Ishikawa (cell line): ENCODE results near the gene TRIO.

Source experiments
- CEBPB ChIP-seq: IDR thresholded peaks from 2 replicates; pipeline ENCODE4 v1.6.1; 2012
- CREB1 ChIP-seq: IDR thresholded peaks from 2 replicates; pipeline ENCODE4 v1.6.1; 2012; ENCODE audit warnings: low read depth
- EGR1 ChIP-seq: IDR thresholded peaks from 2 replicates; pipeline ENCODE4 v1.6.1; 2012
- EP300 ChIP-seq: IDR thresholded peaks from 2 replicates; pipeline ENCODE4 v1.6.1; 2012; ENCODE audit warnings: borderline replicate concordance
- FOXM1 ChIP-seq: IDR thresholded peaks from 2 replicates; pipeline ENCODE4 v1.6.1; 2012; ENCODE audit warnings: low read depth, borderline replicate concordance
- NFIC ChIP-seq: IDR thresholded peaks from 2 replicates; pipeline ENCODE4 v1.6.1; 2012
- RAD21 ChIP-seq: IDR thresholded peaks from 2 replicates; pipeline ENCODE4 v1.6.1; 2012; ENCODE audit warnings: low read depth
- TAF1 ChIP-seq: IDR thresholded peaks from 2 replicates; pipeline ENCODE4 v1.6.1; 2012; ENCODE audit warnings: low read depth, mild to moderate bottlenecking
- TCF12 ChIP-seq: IDR thresholded peaks from 2 replicates; pipeline ENCODE4 v1.6.1; 2012; ENCODE audit warnings: low read depth
- TEAD4 ChIP-seq: IDR thresholded peaks from 2 replicates; pipeline ENCODE4 v1.6.1; 2012
- YY1 ChIP-seq: IDR thresholded peaks from 2 replicates; pipeline ENCODE4 v1.6.1; 2012; ENCODE audit warnings: low read depth
- ZBTB7A ChIP-seq: IDR thresholded peaks from 2 replicates; pipeline ENCODE4 v1.6.1; 2012; ENCODE audit warnings: low read depth
- TF ChIP-seq, protein P1 (sequence below): IDR thresholded peaks from 2 replicates; pipeline ENCODE4 v1.6.1; 2012; ENCODE audit warnings: low read depth, mild to moderate bottlenecking
- TF ChIP-seq, protein P2 (sequence below): IDR thresholded peaks from 2 replicates; pipeline ENCODE4 v1.6.1; 2012
- TF ChIP-seq, protein P3 (sequence below): IDR thresholded peaks from 2 replicates; pipeline ENCODE4 v1.6.1; 2012

Gene TRIO

GRCh38 chr5:14122089-14122488, 21.1 kb upstream of the TRIO start:
- TF ChIP-seq TCF12, result no peak
- no peak for TF ChIP-seq EGR1
- TF ChIP-seq, protein P1, sequence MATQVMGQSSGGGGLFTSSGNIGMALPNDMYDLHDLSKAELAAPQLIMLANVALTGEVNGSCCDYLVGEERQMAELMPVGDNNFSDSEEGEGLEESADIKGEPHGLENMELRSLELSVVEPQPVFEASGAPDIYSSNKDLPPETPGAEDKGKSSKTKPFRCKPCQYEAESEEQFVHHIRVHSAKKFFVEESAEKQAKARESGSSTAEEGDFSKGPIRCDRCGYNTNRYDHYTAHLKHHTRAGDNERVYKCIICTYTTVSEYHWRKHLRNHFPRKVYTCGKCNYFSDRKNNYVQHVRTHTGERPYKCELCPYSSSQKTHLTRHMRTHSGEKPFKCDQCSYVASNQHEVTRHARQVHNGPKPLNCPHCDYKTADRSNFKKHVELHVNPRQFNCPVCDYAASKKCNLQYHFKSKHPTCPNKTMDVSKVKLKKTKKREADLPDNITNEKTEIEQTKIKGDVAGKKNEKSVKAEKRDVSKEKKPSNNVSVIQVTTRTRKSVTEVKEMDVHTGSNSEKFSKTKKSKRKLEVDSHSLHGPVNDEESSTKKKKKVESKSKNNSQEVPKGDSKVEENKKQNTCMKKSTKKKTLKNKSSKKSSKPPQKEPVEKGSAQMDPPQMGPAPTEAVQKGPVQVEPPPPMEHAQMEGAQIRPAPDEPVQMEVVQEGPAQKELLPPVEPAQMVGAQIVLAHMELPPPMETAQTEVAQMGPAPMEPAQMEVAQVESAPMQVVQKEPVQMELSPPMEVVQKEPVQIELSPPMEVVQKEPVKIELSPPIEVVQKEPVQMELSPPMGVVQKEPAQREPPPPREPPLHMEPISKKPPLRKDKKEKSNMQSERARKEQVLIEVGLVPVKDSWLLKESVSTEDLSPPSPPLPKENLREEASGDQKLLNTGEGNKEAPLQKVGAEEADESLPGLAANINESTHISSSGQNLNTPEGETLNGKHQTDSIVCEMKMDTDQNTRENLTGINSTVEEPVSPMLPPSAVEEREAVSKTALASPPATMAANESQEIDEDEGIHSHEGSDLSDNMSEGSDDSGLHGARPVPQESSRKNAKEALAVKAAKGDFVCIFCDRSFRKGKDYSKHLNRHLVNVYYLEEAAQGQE, result no peak
- no peak for TF ChIP-seq NFIC
- TF ChIP-seq FOXM1, result no peak
- TF ChIP-seq RAD21, result no peak
- TF ChIP-seq CEBPB, result no peak
- TF ChIP-seq, protein P2, sequence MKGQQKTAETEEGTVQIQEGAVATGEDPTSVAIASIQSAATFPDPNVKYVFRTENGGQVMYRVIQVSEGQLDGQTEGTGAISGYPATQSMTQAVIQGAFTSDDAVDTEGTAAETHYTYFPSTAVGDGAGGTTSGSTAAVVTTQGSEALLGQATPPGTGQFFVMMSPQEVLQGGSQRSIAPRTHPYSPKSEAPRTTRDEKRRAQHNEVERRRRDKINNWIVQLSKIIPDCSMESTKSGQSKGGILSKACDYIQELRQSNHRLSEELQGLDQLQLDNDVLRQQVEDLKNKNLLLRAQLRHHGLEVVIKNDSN, result no peak
- TF ChIP-seq TEAD4, result no peak
- TF ChIP-seq EP300, result no peak
- no peak for TF ChIP-seq CREB1
- no peak for TF ChIP-seq TAF1
- no peak for TF ChIP-seq ZBTB7A
- TF ChIP-seq, protein P3, sequence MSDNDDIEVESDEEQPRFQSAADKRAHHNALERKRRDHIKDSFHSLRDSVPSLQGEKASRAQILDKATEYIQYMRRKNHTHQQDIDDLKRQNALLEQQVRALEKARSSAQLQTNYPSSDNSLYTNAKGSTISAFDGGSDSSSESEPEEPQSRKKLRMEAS, result no peak
- TF ChIP-seq YY1, result no peak

GRCh38 chr5:14123551-14123950, 19.6 kb upstream of the TRIO start:
- TF ChIP-seq TCF12 (no peak), CREB1 (no peak), TEAD4 (no peak), FOXM1 (no peak), EP300 (no peak), RAD21 (no peak), YY1 (no peak), CEBPB (no peak), ZBTB7A (no peak), NFIC (no peak), EGR1 (no peak), TAF1 (no peak)
- TF ChIP-seq, protein P3, result no peak
- TF ChIP-seq, protein P1, result no peak
- TF ChIP-seq, protein P2, result no peak

- no peak for TF ChIP-seq RAD21
- TF ChIP-seq NFIC, result no peak
- TF ChIP-seq, protein P3, result no peak
- TF ChIP-seq CREB1, result no peak
- no peak for TF ChIP-seq TCF12
- TF ChIP-seq EP300, result no peak
- no peak for TF ChIP-seq TAF1
- TF ChIP-seq, protein P2, result no peak
- no peak for TF ChIP-seq TEAD4
- TF ChIP-seq CEBPB, result no peak
- no peak for TF ChIP-seq EGR1
- TF ChIP-seq YY1, result no peak
- TF ChIP-seq, protein P1, result no peak
Measured at GRCh38 chr5:14123974-14124482, 19.1 kb upstream of the TRIO start.

DNA sequence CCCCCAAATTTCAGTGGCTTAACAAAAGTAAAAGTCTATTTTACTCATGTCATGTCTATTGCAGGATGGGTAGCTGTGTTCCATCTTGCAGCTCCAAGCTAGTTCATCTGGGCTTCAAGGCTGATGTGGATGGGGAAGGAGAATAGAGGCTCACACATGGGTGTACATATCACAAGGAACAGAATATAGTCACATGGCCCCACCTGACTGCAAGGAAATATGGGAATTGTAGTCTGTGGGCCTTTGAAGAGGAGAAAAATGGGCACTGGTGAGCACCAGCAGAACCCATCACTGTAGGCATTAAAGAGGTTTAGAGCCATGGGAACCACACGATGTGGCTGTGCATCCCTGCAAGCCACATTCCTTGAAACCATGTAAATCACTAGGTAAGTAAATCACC, 17.9 kb upstream of the TRIO start:
- TF ChIP-seq, protein P2, result peak; percentile 88
- TF ChIP-seq TEAD4, result no peak
